ENCODE measurements around the gene DOCK11.

DNA sequence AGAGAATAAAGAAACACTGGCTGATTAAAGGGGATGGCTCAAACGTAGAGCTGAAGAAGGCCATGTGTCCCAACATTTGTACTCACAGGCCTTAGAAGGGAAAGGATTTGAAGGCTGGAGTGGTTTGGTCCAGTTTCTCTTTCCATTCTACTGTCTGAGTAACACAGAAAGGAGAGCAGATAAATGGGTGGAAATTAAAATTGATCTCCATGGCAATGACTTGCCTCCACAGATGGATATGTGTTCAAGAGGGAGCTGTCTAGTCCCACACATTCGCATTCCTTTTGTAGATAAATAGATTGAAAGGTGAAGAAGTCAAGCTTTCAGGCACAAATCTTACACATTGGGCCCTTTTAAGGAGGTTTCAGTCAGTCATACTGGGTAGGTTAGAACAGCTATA, 74.6 kb downstream of the DOCK11 start:
- TF ChIP-seq, protein P1, sequence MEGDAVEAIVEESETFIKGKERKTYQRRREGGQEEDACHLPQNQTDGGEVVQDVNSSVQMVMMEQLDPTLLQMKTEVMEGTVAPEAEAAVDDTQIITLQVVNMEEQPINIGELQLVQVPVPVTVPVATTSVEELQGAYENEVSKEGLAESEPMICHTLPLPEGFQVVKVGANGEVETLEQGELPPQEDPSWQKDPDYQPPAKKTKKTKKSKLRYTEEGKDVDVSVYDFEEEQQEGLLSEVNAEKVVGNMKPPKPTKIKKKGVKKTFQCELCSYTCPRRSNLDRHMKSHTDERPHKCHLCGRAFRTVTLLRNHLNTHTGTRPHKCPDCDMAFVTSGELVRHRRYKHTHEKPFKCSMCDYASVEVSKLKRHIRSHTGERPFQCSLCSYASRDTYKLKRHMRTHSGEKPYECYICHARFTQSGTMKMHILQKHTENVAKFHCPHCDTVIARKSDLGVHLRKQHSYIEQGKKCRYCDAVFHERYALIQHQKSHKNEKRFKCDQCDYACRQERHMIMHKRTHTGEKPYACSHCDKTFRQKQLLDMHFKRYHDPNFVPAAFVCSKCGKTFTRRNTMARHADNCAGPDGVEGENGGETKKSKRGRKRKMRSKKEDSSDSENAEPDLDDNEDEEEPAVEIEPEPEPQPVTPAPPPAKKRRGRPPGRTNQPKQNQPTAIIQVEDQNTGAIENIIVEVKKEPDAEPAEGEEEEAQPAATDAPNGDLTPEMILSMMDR (IDR thresholded peaks at IDR 0.05): no peak
- TF ChIP-seq EP300 (IDR thresholded peaks at IDR 0.05) (no peak), POLR2A (IDR thresholded peaks at IDR 0.05) (no peak)
